ENCODE data around the gene CD200R1L. TPM values are rescaled to one million over a fixed set of nuclear protein-coding genes. Genes with fewer than 3 reads are reported as not detected.
"Not testable (repeated sequence)": the region's sequence is repeated elsewhere in the genome, so short reads cannot be mapped to it uniquely, and the experiment has no call there.

CD200R1L gene
- total RNA-seq, 4 donors from 2014 or later = not detected

DNA sequence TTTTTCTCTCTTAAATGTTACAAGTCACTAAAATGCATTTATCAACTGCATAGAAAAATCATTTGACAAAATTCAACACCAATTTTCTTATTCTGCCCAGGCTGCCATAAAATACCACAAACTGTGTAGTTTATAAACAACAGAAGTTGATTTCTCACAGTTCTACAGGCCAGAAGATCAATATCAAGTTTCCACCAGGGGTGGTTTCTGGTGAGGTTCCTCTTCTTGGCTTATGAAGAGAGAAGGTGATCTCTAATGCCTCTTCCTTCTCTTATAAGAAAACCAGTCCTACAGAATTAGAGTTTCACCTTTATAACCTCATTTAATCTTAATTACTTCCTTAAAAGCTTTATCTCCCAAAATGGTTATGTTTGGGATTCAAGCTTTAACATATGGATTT, 10.9 kb upstream of the CD200R1L start:
- DNase-seq = no peak
- no peaks in the 10 kb centered on the region for H3K4me1 ChIP-seq
- intact Hi-C loops (cut with DNase I; ENCODE audit: low total_unique reads) = no loop called here
- no peak overlapping the region for H3K4me3 ChIP-seq
- H3K27ac ChIP-seq = no peak overlapping the region
- peaks cover 0 to 7% of the 10 kb centered on the region in 2 donors for H3K9me3 ChIP-seq
- TF ChIP-seq POLR2AphosphoS5 (IDR thresholded peaks at IDR 0.05) = no peak
- TF ChIP-seq, protein P1, sequence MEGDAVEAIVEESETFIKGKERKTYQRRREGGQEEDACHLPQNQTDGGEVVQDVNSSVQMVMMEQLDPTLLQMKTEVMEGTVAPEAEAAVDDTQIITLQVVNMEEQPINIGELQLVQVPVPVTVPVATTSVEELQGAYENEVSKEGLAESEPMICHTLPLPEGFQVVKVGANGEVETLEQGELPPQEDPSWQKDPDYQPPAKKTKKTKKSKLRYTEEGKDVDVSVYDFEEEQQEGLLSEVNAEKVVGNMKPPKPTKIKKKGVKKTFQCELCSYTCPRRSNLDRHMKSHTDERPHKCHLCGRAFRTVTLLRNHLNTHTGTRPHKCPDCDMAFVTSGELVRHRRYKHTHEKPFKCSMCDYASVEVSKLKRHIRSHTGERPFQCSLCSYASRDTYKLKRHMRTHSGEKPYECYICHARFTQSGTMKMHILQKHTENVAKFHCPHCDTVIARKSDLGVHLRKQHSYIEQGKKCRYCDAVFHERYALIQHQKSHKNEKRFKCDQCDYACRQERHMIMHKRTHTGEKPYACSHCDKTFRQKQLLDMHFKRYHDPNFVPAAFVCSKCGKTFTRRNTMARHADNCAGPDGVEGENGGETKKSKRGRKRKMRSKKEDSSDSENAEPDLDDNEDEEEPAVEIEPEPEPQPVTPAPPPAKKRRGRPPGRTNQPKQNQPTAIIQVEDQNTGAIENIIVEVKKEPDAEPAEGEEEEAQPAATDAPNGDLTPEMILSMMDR (IDR thresholded peaks at IDR 0.05) = no peak
- TF ChIP-seq EP300 (IDR thresholded peaks at IDR 0.05; ENCODE audit: low read depth) = no peak
- TF ChIP-seq POLR2A (IDR thresholded peaks at IDR 0.05) = no peak
- no peaks in the 10 kb centered on the region for H3K27me3 ChIP-seq
- in situ Hi-C loops (cut with MboI; ENCODE audit: low pct_ligation_motif_present in 1 of 4, low pct_unique_long_range_greater_than_20kb in 1 of 4, low sequenced_read_pairs in 3 of 4) = no loop called here
- H3K36me3 ChIP-seq = no peaks in the 10 kb centered on the region

DNA sequence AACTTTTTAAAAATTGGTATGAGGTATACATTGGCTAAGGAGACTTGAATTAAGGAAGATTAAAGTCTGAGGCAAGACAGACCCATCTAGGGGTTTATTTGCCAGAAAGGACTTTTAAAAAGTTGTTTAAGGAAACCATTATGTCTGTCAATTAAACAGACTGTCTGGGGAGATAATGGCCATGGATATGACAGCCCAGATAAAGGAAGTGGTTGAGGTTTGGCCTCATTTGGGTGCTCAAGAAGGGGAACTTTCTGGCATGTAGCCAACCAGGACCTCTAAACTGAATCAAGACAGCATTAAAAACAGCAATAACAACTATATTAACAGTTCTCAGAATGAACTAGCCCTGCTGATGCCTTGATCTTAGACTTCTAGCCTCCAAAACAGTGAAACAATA, 9.9 kb upstream of the CD200R1L start:
- H3K4me3 ChIP-seq = no peak overlapping the region
- in situ Hi-C loops (cut with MboI; ENCODE audit: low pct_ligation_motif_present in 1 of 4, low pct_unique_long_range_greater_than_20kb in 1 of 4, low sequenced_read_pairs in 3 of 4) = no loop called here
- TF ChIP-seq POLR2AphosphoS5 (IDR thresholded peaks at IDR 0.05) (no peak), POLR2A (IDR thresholded peaks at IDR 0.05) (no peak), EP300 (IDR thresholded peaks at IDR 0.05; ENCODE audit: low read depth) (no peak)
- TF ChIP-seq, protein P1 (IDR thresholded peaks at IDR 0.05) = no peak
- no peaks in the 10 kb centered on the region for H3K27me3 ChIP-seq
- DNase-seq = no peak
- no peaks in the 10 kb centered on the region for H3K36me3 ChIP-seq
- H3K4me1 ChIP-seq = no peaks in the 10 kb centered on the region
- H3K9me3 ChIP-seq = peaks cover 0 to 9% of the 10 kb centered on the region in 2 donors
- intact Hi-C loops (cut with DNase I; ENCODE audit: low total_unique reads) = no loop called here
- H3K27ac ChIP-seq = no peak overlapping the region

GRCh38 chr3:112855883-112856282, 9.2 kb upstream of the CD200R1L start:
- Histone ChIP-seq H3K36me3 (no peaks in the 10 kb centered on the region), H3K4me1 (no peaks in the 10 kb centered on the region), H3K9me3 (peaks cover 0 to 13% of the 10 kb centered on the region in 2 donors), H3K4me3 (no peak overlapping the region), H3K27ac (no peak overlapping the region), H3K27me3 (no peaks in the 10 kb centered on the region)
- DNase-seq = no peak
- TF ChIP-seq POLR2AphosphoS5 (IDR thresholded peaks at IDR 0.05) = no peak
- TF ChIP-seq, protein P1 (IDR thresholded peaks at IDR 0.05) = no peak
- TF ChIP-seq POLR2A (IDR thresholded peaks at IDR 0.05) = no peak
- no peak for TF ChIP-seq EP300 (IDR thresholded peaks at IDR 0.05; ENCODE audit: low read depth)
- in situ Hi-C loops (cut with MboI; ENCODE audit: low pct_ligation_motif_present in 1 of 4, low pct_unique_long_range_greater_than_20kb in 1 of 4, low sequenced_read_pairs in 3 of 4) = no loop called here
- intact Hi-C loops (cut with DNase I; ENCODE audit: low total_unique reads) = no loop called here

- peaks cover 0 to 13% of the 10 kb centered on the region in 2 donors for H3K9me3 ChIP-seq
- WGBS, 2 donors (ENCODE audit: low coverage in 1 of 2) = 52 to 88% methylated on average over 3 of the region's 3 CpGs
- H3K27me3 ChIP-seq; in situ Hi-C loops (cut with MboI; ENCODE audit: low pct_ligation_motif_present in 1 of 4, low pct_unique_long_range_greater_than_20kb in 1 of 4, low sequenced_read_pairs in 3 of 4); DNase-seq; intact Hi-C loops (cut with DNase I; ENCODE audit: low total_unique reads); H3K27ac ChIP-seq; H3K4me1 ChIP-seq; H3K36me3 ChIP-seq; H3K4me3 ChIP-seq: not testable (repeated sequence)
Measured at GRCh38 chr3:112855074-112855473, 8.4 kb upstream of the CD200R1L start.

DNA sequence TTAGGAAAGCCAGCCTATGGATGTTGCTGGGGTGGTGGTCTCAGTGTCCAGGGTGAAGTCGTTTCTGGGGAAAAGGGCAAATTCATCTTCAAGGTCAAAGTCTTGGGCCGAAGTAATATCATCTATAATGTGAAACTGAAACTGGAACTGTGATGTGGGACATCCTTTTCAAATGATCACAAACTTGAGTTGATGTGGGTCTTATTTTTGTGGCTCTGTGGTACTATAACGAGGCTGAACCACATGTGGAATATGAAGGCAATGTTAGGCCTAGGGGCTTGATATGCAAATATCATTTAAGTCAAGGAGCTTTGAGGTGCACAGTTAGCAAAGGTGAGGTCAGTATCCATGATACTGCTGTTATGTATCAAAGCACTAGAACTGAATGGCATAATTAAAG, 1.5 kb upstream of the CD200R1L start:
- H3K4me3 ChIP-seq = no peak overlapping the region
- H3K4me1 ChIP-seq = no peaks in the 10 kb centered on the region
- no peaks in the 10 kb centered on the region for H3K27me3 ChIP-seq
- WGBS, 2 donors (ENCODE audit: low coverage in 1 of 2) = 41 to 52% methylated on average over 3 of the region's 3 CpGs
- intact Hi-C loops (cut with DNase I; ENCODE audit: low total_unique reads) = no loop called here
- DNase-seq = no peak
- TF ChIP-seq, protein P1 (IDR thresholded peaks at IDR 0.05) = no peak
- no peak for TF ChIP-seq POLR2AphosphoS5 (IDR thresholded peaks at IDR 0.05)
- no peak for TF ChIP-seq POLR2A (IDR thresholded peaks at IDR 0.05)
- TF ChIP-seq EP300 (IDR thresholded peaks at IDR 0.05; ENCODE audit: low read depth) = no peak
- H3K9me3 ChIP-seq = peaks cover 0 to 6% of the 10 kb centered on the region in 2 donors
- no peaks in the 10 kb centered on the region for H3K36me3 ChIP-seq
- H3K27ac ChIP-seq = no peak overlapping the region
- in situ Hi-C loops (cut with MboI; ENCODE audit: low pct_ligation_motif_present in 1 of 4, low pct_unique_long_range_greater_than_20kb in 1 of 4, low sequenced_read_pairs in 3 of 4) = no loop called here

All from transverse colon (tissue), 4 donors.